Tibial artery (tissue), 4 donors: Measurements from ENCODE around the gene B3GALT4.

Source experiments
- DNase-seq, 2 donors: peaks; one replicate each; pipeline ENCODE4 v3.0.0-alpha.2; 2019
- H3K27ac ChIP-seq, 2 donors: fragments of 200-600 bp; sonication (generic) in 1 of 2; 1 replicate in 1 of 2; 2 replicates in 1 of 2; pipeline ENCODE4 v1.5.1; 2018 to 2019; ENCODE audit warnings: mild to moderate bottlenecking in 1 of 2
- H3K27me3 ChIP-seq, 2 donors: fragments of 200-600 bp; sonication (generic) in 1 of 2; one replicate each; pipeline versions ENCODE4 v1.5.1 to v1.6.0; 2016 to 2019
- H3K36me3 ChIP-seq, 3 donors: fragments of 200-600 bp; sonication (generic) in 2 of 3; one replicate each; pipeline ENCODE4 v1.5.1; 2016 to 2019; ENCODE audit warnings: mild to moderate bottlenecking in 2 of 3
- H3K4me1 ChIP-seq, 4 donors: fragments of 200-600 bp; sonication (generic) in 2 of 4; 1 replicate in 3 of 4; 2 replicates in 1 of 4; pipeline ENCODE4 v1.5.1; 2016 to 2019
- H3K4me3 ChIP-seq, 2 donors: fragments of 200-600 bp; sonication (generic) in 1 of 2; 1 replicate in 1 of 2; 2 replicates in 1 of 2; pipeline ENCODE4 v1.5.1; 2018 to 2019; ENCODE audit warnings: mild to moderate bottlenecking in 2 of 2
- H3K9me3 ChIP-seq, 3 donors: fragments of 200-600 bp; sonication (generic) in 1 of 3; one replicate each; pipeline ENCODE4 v1.5.1; 2016 to 2019
- CTCF ChIP-seq, 2 experiments: fragments of 200-600 bp in 1 of 2; fragments of 450-650 bp in 1 of 2; IDR thresholded peaks; one replicate each; pipeline ENCODE4 v1.5.1; 2017 to 2019; ENCODE audit warnings: antibody characterized with exemption in 2 of 2, mild to moderate bottlenecking in 1 of 2, moderate library complexity in 1 of 2
- intact Hi-C: fragments of 100-400 bp; cut with DNase I; formaldehyde crosslinking; loops from one replicate; pipeline ENCODE4 v1.15.0; 2023; ENCODE audit warnings: low total_unique reads

Gene B3GALT4

GRCh38 chr6:33277663-33278391, 904 bp downstream of the B3GALT4 start:
- no peak for TF ChIP-seq CTCF (IDR thresholded peaks at IDR 0.05)
- Histone ChIP-seq H3K9me3 (no peaks in the 10 kb centered on the region), H3K27ac (peak overlapping the region; percentile 87), H3K4me1 (peaks cover 6 to 56% (median 39%) of the 10 kb centered on the region in 4 donors), H3K36me3 (peaks cover 18 to 77% (median 36%) of the 10 kb centered on the region in 3 donors), H3K27me3 (no peaks in the 10 kb centered on the region), H3K4me3 (peak overlapping the region; percentile 79 to 83)
- no peak for DNase-seq
- intact Hi-C loops = no loop called here

- intact Hi-C loops = no loop called here
- H3K4me3 ChIP-seq = no peak overlapping the region
- H3K27ac ChIP-seq = peak overlapping the region; percentile 87
- no peak for DNase-seq
- no peak for TF ChIP-seq CTCF (IDR thresholded peaks at IDR 0.05)
- H3K4me1 ChIP-seq = peaks cover 6 to 51% (median 33%) of the 10 kb centered on the region in 4 donors
- no peaks in the 10 kb centered on the region for H3K9me3 ChIP-seq
- peaks cover 18 to 77% (median 40%) of the 10 kb centered on the region in 3 donors for H3K36me3 ChIP-seq
- no peaks in the 10 kb centered on the region for H3K27me3 ChIP-seq
Measured at GRCh38 chr6:33278392-33278741, 1.4 kb downstream of the B3GALT4 start.

GRCh38 chr6:33278810-33279209, 1.9 kb downstream of the B3GALT4 start:
- Histone ChIP-seq H3K9me3 (no peaks in the 10 kb centered on the region), H3K4me3 (no peak overlapping the region), H3K27me3 (no peaks in the 10 kb centered on the region), H3K4me1 (peaks cover 6 to 48% (median 31%) of the 10 kb centered on the region in 4 donors), H3K36me3 (peaks cover 18 to 77% (median 44%) of the 10 kb centered on the region in 3 donors), H3K27ac (no peak overlapping the region)
- no peak for TF ChIP-seq CTCF (IDR thresholded peaks at IDR 0.05)
- intact Hi-C loops = no loop called here
- no peak for DNase-seq

- no peak for TF ChIP-seq CTCF (IDR thresholded peaks at IDR 0.05)
- peaks cover 14 to 77% (median 42%) of the 10 kb centered on the region in 3 donors for H3K36me3 ChIP-seq
- intact Hi-C loops = no loop called here
Measured at GRCh38 chr6:33279257-33279695, 2.4 kb downstream of the B3GALT4 start.

GRCh38 chr6:33279971-33280511, 3.1 kb downstream of the B3GALT4 start:
- no peaks in the 10 kb centered on the region for H3K27me3 ChIP-seq
- TF ChIP-seq CTCF (IDR thresholded peaks at IDR 0.05) = peak; percentile 11 to 13
- peaks cover 6 to 36% (median 25%) of the 10 kb centered on the region in 4 donors for H3K4me1 ChIP-seq
- H3K9me3 ChIP-seq = no peaks in the 10 kb centered on the region
- no peak for DNase-seq
- H3K4me3 ChIP-seq = no peak overlapping the region
- H3K36me3 ChIP-seq = peaks cover 11 to 76% (median 46%) of the 10 kb centered on the region in 3 donors
- H3K27ac ChIP-seq = no peak overlapping the region
- intact Hi-C loops = no loop called here

More at GRCh38 chr6:33279257-33279695, 2.4 kb downstream of the B3GALT4 start:
- no peak for DNase-seq
- Histone ChIP-seq H3K9me3 (no peaks in the 10 kb centered on the region), H3K27me3 (no peaks in the 10 kb centered on the region), H3K4me1 (peaks cover 6 to 43% (median 28%) of the 10 kb centered on the region in 4 donors), H3K27ac (no peak overlapping the region), H3K4me3 (no peak overlapping the region)
